ACC112 (cell line): ENCODE data around the gene DNAH5.

Source experiments
- H2AFZ ChIP-seq: fragments of 200-600 bp; sonication (generic); one replicate; pipeline ENCODE4 v1.6.0; 2017; ENCODE audit warnings: antibody characterized with exemption, low read length; ENCODE audit not compliant: unreplicated experiment
- H3K27ac ChIP-seq: fragments of 200-600 bp; sonication (generic); 2 replicates; pipeline ENCODE4 v1.5.1; 2014; ENCODE audit warnings: low read depth, mild to moderate bottlenecking, antibody characterized with exemption, low read length, moderate library complexity
- H3K27me3 ChIP-seq: fragments of 200-600 bp; sonication (generic); 2 replicates; pipeline ENCODE4 v1.6.1; 2014; ENCODE audit warnings: mild to moderate bottlenecking, antibody characterized with exemption, low read length, moderate library complexity, mixed read lengths; ENCODE audit not compliant: insufficient read depth
- H3K36me3 ChIP-seq: fragments of 200-600 bp; sonication (generic); 2 replicates; pipeline ENCODE4 v1.6.1; 2016; ENCODE audit warnings: mild to moderate bottlenecking, antibody characterized with exemption, low read length, moderate library complexity, mixed read lengths; ENCODE audit not compliant: insufficient read depth
- H3K4me1 ChIP-seq: fragments of 200-600 bp; sonication (generic); one replicate; pipeline ENCODE4 v1.6.1; 2016; ENCODE audit warnings: low read length, mixed read lengths; ENCODE audit not compliant: insufficient read depth, unreplicated experiment, control insufficient read depth
- H3K4me3 ChIP-seq: fragments of 200-600 bp; sonication (generic); 2 replicates; pipeline ENCODE4 v1.5.1; 2014; ENCODE audit warnings: mild to moderate bottlenecking, low read depth, low read length
- H3K79me2 ChIP-seq: fragments of 200-600 bp; sonication (generic); one replicate; pipeline ENCODE4 v1.6.0; 2016; ENCODE audit warnings: low read length; ENCODE audit not compliant: control insufficient read depth, unreplicated experiment, insufficient read depth

DNAH5 gene

DNA sequence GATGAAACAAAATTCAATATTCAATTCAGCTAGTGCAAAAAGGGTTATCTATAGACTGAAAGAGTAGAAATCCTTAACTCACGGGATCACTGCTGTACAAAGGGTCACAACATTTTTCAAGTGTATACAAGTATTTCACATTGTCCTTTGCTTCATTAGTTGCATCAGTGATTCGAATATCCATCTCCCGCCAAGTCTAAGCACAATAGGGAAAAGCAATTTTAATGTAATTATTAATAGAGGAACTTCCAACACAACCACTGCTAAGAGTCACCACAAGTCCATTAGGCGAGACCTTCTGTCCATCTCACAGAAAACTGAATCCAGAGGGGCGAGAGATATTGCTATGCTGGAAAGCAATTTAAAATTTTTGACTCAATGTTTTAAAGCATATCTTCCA is 27.4 kb downstream of the DNAH5 start:
- Histone ChIP-seq H3K27ac (no peak overlapping the region), H2AFZ (no peak overlapping the region), H3K4me1 (no peaks in the 10 kb centered on the region), H3K79me2 (no peaks in the 10 kb centered on the region), H3K27me3 (no peaks in the 10 kb centered on the region), H3K36me3 (no peaks in the 10 kb centered on the region), H3K4me3 (no peak overlapping the region)

DNA sequence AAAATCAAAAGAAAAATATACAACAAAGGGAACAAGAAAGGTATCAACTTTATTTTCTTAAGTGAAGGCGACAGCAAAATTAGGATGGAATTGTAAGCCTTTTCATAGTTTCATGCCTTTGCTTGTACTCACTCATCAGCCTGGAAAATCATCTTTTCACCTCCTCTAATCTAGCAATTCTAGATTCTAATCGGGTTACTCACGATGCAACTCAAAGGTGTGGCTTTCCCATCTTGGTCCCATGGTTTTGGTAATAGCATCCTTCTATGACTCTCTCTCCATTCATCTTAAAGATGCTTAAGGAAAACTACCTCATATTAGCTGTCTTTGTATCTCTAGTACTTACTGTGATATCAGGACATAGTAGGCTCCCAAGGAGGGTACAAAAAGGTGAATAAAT is 30.5 kb downstream of the DNAH5 start:
- Histone ChIP-seq H3K4me3 (no peak overlapping the region), H3K79me2 (no peaks in the 10 kb centered on the region), H3K27ac (no peak overlapping the region), H3K4me1 (no peaks in the 10 kb centered on the region), H3K27me3 (no peaks in the 10 kb centered on the region), H2AFZ (no peak overlapping the region), H3K36me3 (no peaks in the 10 kb centered on the region)

- H3K4me3 ChIP-seq = no peak overlapping the region
- no peak overlapping the region for H3K27ac ChIP-seq
- H3K79me2 ChIP-seq = no peaks in the 10 kb centered on the region
- H3K36me3 ChIP-seq = no peaks in the 10 kb centered on the region
- H2AFZ ChIP-seq = no peak overlapping the region
- no peaks in the 10 kb centered on the region for H3K27me3 ChIP-seq
- H3K4me1 ChIP-seq = no peaks in the 10 kb centered on the region
These were observed 33.7 kb downstream of the DNAH5 start for GRCh38 chr5:13910637-13911288.

- H3K4me3 ChIP-seq = no peak overlapping the region
- no peaks in the 10 kb centered on the region for H3K4me1 ChIP-seq
- no peak overlapping the region for H2AFZ ChIP-seq
- H3K27ac ChIP-seq = no peak overlapping the region
- H3K79me2 ChIP-seq = no peaks in the 10 kb centered on the region
- H3K36me3 ChIP-seq = no peaks in the 10 kb centered on the region
- no peaks in the 10 kb centered on the region for H3K27me3 ChIP-seq
These were observed 34.3 kb downstream of the DNAH5 start for GRCh38 chr5:13910201-13910600.

DNA sequence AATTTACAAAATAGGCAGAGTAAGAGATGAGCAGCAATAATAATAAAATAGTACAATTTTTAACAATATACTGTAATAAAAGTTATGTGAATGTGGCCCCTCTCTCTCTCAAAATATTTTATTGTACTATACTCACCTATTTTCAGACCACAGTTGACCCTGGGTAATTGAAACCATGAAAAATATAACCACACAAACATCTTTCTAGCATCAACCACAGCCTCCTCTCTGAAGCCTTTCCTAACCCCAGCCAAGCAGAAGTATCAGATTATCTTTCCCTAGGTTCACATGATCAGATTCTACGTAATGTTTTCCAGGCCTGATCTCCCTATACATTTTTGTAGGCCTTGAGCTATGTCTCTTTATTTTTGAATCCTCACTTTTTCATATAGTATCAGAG is 35.2 kb downstream of the DNAH5 start:
- H3K27ac ChIP-seq = no peak overlapping the region
- H3K4me3 ChIP-seq = no peak overlapping the region
- no peaks in the 10 kb centered on the region for H3K79me2 ChIP-seq
- H3K36me3 ChIP-seq = no peaks in the 10 kb centered on the region
- no peak overlapping the region for H2AFZ ChIP-seq
- H3K27me3 ChIP-seq = no peaks in the 10 kb centered on the region
- no peaks in the 10 kb centered on the region for H3K4me1 ChIP-seq

DNA sequence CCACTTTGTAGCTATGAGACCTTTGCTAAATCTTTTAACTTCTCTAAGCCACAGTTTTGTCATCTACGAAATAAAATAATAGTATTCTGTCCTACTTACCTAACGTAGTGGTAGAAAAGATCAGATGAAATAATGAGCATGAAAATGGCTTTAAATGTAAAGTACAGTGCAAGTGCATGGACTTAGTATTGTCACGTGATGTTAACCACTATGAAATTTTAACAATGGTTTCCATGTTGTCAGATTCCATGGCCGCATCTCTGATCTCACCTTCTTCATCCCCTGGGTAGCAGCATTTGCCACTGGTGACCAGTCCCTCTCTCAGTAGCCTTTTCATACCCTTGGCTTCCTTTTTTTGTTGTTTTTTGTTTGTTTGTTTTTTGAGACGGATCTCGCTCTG is 45.9 kb downstream of the DNAH5 start:
- Histone ChIP-seq H3K36me3 (no peaks in the 10 kb centered on the region), H3K27ac (no peak overlapping the region), H3K4me3 (no peak overlapping the region), H3K27me3 (peaks cover 51% of the 10 kb centered on the region), H2AFZ (no peak overlapping the region), H3K4me1 (no peaks in the 10 kb centered on the region), H3K79me2 (no peaks in the 10 kb centered on the region)

DNA sequence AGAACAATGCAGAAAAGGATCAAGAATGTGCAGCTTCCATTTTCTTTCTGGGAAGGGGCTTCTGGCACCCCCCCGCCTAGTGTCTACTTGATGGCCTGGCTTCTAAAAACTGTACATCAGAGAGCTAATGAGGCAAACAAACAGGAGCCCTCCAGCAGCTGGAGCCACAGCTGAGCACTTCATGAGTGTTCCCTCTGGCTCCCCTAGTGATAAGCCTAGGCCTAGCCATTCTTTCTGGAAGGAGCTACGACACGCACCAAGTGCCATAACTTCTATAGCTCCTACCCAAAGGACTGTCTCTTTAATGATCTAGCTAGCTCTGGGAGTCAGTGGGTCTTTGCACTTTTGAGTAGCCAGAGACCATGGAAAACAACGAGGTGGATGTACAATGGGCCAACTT is 66.1 kb downstream of the DNAH5 start:
- Histone ChIP-seq H3K27ac (no peak overlapping the region), H2AFZ (no peak overlapping the region), H3K79me2 (no peaks in the 10 kb centered on the region), H3K27me3 (peaks cover 13% of the 10 kb centered on the region), H3K4me3 (no peak overlapping the region), H3K36me3 (no peaks in the 10 kb centered on the region), H3K4me1 (no peaks in the 10 kb centered on the region)

DNA sequence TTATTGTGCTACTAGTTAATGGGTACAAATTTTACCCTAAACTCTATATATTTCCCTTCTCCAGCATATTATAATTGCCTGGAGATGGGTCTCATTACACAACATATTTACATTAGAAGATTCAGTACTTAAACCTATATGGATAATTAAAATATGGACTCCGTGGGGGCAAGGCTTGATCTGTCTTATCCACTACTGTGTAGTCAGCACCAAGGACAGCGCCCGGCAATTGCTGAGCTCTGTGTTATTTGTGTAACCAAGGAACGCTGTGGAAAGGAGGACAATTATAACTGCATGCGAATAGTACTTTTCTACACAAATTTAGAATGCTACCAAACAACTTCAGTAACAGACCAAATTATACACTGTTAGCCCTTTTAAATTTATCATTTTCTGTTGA is 77.7 kb downstream of the DNAH5 start:
- H2AFZ ChIP-seq = no peak overlapping the region
- no peak overlapping the region for H3K4me3 ChIP-seq
- H3K79me2 ChIP-seq = no peaks in the 10 kb centered on the region
- no peaks in the 10 kb centered on the region for H3K36me3 ChIP-seq
- H3K27ac ChIP-seq = no peak overlapping the region
- H3K27me3 ChIP-seq = peaks cover 15% of the 10 kb centered on the region; the same call in 1 of the 2 replicates
- no peaks in the 10 kb centered on the region for H3K4me1 ChIP-seq

DNA sequence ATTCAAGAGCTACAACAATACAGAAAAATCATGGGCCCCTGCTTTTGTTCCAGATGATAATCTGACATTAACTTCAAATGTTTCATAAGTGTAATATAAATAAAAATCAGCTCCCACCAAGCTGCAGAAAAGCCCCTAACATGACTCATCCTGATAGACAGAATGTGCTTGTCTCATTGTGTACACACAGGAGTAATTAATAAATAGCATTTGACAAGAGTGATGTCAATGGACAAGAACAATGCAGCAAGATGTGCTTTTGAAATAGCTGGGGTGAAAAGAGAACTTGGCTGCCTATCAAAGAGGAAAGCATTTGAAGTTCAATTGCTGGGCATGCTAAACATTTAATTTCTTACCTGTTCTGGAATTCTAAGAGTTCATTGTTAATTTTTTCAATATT is 79.2 kb downstream of the DNAH5 start:
- Histone ChIP-seq H3K27me3 (peaks cover 15% of the 10 kb centered on the region; the same call in 1 of the 2 replicates), H3K4me3 (no peak overlapping the region), H3K79me2 (no peaks in the 10 kb centered on the region)

GRCh38 chr5:13860146-13860545 is 84.3 kb downstream of the DNAH5 start:
- Histone ChIP-seq H2AFZ (no peak overlapping the region), H3K27ac (no peak overlapping the region), H3K36me3 (no peaks in the 10 kb centered on the region), H3K4me1 (no peaks in the 10 kb centered on the region), H3K4me3 (no peak overlapping the region), H3K79me2 (no peaks in the 10 kb centered on the region), H3K27me3 (peaks cover 12% of the 10 kb centered on the region; the same call in 1 of the 2 replicates)

More for the DNA sequence above, 79.2 kb downstream of the DNAH5 start:
- no peaks in the 10 kb centered on the region for H3K4me1 ChIP-seq
- H3K36me3 ChIP-seq = no peaks in the 10 kb centered on the region
- no peak overlapping the region for H2AFZ ChIP-seq
- no peak overlapping the region for H3K27ac ChIP-seq

DNA sequence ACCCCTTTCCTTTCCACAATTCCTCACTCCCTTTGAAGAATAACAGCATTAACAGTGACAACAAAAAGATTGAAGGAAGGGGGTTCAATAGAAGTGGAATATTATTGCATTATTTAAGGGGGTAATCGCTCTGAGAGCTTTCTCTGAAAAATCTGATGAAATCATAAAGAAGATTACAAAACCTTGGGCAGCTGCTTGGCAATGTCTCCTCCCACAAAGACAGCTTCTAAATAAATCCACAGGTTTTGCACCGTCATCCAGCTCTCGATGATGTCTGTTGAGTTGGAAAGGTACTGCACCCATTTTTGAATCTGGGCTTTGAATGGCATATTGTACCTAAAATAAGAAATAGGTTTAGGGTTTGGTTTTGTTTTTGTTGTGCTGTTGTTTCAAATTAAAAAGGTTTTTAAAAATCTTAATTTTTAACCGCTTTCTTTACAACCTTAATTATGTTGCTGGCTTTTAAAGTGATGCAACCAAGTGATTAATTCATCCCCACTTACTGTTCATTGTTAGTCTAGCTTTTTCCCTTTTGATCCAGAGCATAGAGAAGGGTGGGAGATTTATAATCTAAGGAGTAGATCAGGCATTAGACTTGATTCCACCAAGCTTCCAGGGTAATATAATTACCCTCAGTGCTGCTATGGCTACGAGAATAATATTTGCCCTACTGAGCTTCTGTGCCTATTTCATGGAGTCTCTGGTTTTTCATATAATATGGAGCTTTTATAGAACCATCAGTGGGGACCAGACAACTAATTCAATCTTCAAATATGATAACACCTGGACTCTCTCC is 85.0 kb downstream of the DNAH5 start:
- H3K4me3 ChIP-seq = no peak overlapping the region
- H3K36me3 ChIP-seq = no peaks in the 10 kb centered on the region
- H2AFZ ChIP-seq = no peak overlapping the region
- H3K4me1 ChIP-seq = no peaks in the 10 kb centered on the region
- peaks cover 12% of the 10 kb centered on the region; the same call in 1 of the 2 replicates for H3K27me3 ChIP-seq
- no peaks in the 10 kb centered on the region for H3K79me2 ChIP-seq
- no peak overlapping the region for H3K27ac ChIP-seq
